HL-60 (cell line): ENCODE data around the gene HK3.

Experiments
- CTCF ChIP-seq: IDR thresholded peaks from one replicate; pipeline ENCODE4 v1.5.1; 2011; ENCODE audit warnings: low read length, control low read depth, inconsistent platforms; ENCODE audit not compliant: insufficient read depth
- GABPA ChIP-seq: IDR thresholded peaks from 2 replicates; pipeline ENCODE4 v1.6.1; 2012; ENCODE audit warnings: low read depth
- POLR2AphosphoS5 ChIP-seq: IDR thresholded peaks from 2 replicates; pipeline ENCODE4 v1.6.1; 2012; ENCODE audit warnings: low read depth
- REST ChIP-seq: IDR thresholded peaks from 2 replicates; pipeline ENCODE4 v1.6.1; 2012; ENCODE audit warnings: low read depth; ENCODE audit not compliant: insufficient replicate concordance
- SPI1 ChIP-seq: IDR thresholded peaks from 2 replicates; pipeline ENCODE4 v1.6.1; 2012; ENCODE audit warnings: low read depth, mild to moderate bottlenecking, borderline replicate concordance

- TF ChIP-seq CTCF (no peak), POLR2AphosphoS5 (no peak), GABPA (no peak), REST (no peak), SPI1 (no peak)
Observed at GRCh38 chr5:176916337-176916736, 17.2 kb upstream of the HK3 start.
